Parathyroid adenoma (tissue), 2 donors: Measurements from ENCODE around the gene PLD1.
A peak's percentile ranks its signal among the peaks of the same experiment; 100 is the strongest.

Source experiments
- H2AFZ ChIP-seq: fragments of 300-600 bp; sonication (generic); one replicate; pipeline ENCODE4 v1.7.0; 2017; ENCODE audit warnings: antibody characterized with exemption, mild to moderate bottlenecking
- H3K27ac ChIP-seq: fragments of 300-600 bp; sonication (generic); one replicate; pipeline ENCODE4 v1.7.0; 2017
- H3K27me3 ChIP-seq: fragments of 300-600 bp; sonication (generic); one replicate; pipeline ENCODE4 v1.7.0; 2017; ENCODE audit warnings: low read length; ENCODE audit not compliant: control insufficient read depth, insufficient read depth
- H3K36me3 ChIP-seq: fragments of 300-600 bp; sonication (generic); one replicate; pipeline ENCODE4 v1.7.0; 2017; ENCODE audit warnings: low read length; ENCODE audit not compliant: control insufficient read depth, insufficient read depth
- H3K4me1 ChIP-seq: fragments of 300-600 bp; sonication (generic); one replicate; pipeline ENCODE4 v1.7.0; 2017; ENCODE audit warnings: control low read depth
- H3K4me2 ChIP-seq: fragments of 300-600 bp; sonication (generic); one replicate; pipeline ENCODE4 v1.7.0; 2017; ENCODE audit warnings: low read length
- H3K4me3 ChIP-seq: fragments of 300-600 bp; sonication (generic); one replicate; pipeline ENCODE4 v1.7.0; 2017; ENCODE audit warnings: low read depth, low read length
- H3K79me2 ChIP-seq: fragments of 300-600 bp; sonication (generic); one replicate; pipeline ENCODE4 v1.7.0; 2017; ENCODE audit warnings: control low read depth
- H3K9ac ChIP-seq: fragments of 300-600 bp; sonication (generic); one replicate; pipeline ENCODE4 v1.7.0; 2017; ENCODE audit warnings: mild to moderate bottlenecking
- H3K9me3 ChIP-seq: fragments of 300-600 bp; sonication (generic); one replicate; pipeline ENCODE4 v1.7.0; 2017; ENCODE audit warnings: low read length; ENCODE audit not compliant: control insufficient read depth
- TF ChIP-seq, protein P1 (sequence below): fragments of 300-600 bp; sonication (generic); IDR thresholded peaks from one replicate; pipeline ENCODE4 v1.7.0; 2017; ENCODE audit warnings: antibody characterized with exemption, mild to moderate bottlenecking
- donor health status: primary hyperparathyroidism.

Gene PLD1

DNA sequence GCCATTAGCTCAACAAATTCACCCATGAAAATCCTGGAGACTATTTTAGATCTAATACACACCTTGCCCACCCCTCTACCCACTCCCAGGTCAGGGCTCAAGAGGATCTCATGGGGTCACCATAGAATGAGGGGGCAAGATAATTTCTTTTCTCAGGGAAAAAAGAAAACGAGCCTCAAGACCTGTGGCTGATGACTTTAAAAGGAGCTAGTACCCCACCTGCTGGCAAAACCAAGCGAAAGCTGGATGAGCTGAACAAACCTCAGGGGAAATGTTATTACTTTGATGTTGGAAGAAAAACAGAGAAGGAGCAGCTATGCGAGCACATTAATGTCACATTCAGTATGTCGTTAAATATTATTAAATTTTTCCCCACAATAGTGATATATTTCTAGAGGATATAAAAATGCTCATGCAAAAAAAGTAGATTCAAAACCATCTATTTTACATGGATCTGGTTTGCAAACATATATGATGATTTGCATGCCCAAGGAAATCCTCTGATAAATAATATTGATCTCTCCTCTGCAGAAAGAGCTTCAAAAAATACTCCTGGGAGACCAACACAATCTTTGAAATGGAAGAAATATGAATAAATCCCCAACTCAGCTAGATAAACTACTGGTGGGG is 37.7 kb downstream of the PLD1 start:
- no peaks in the 10 kb centered on the region for H3K27me3 ChIP-seq
- no peak overlapping the region for H3K4me3 ChIP-seq
- H3K4me1 ChIP-seq = no peaks in the 10 kb centered on the region
- H3K9me3 ChIP-seq = no peaks in the 10 kb centered on the region
- H3K9ac ChIP-seq = no peak overlapping the region
- H3K4me2 ChIP-seq = no peak overlapping the region
- H3K36me3 ChIP-seq = no peaks in the 10 kb centered on the region
- H3K27ac ChIP-seq = no peak overlapping the region
- TF ChIP-seq, protein P1, sequence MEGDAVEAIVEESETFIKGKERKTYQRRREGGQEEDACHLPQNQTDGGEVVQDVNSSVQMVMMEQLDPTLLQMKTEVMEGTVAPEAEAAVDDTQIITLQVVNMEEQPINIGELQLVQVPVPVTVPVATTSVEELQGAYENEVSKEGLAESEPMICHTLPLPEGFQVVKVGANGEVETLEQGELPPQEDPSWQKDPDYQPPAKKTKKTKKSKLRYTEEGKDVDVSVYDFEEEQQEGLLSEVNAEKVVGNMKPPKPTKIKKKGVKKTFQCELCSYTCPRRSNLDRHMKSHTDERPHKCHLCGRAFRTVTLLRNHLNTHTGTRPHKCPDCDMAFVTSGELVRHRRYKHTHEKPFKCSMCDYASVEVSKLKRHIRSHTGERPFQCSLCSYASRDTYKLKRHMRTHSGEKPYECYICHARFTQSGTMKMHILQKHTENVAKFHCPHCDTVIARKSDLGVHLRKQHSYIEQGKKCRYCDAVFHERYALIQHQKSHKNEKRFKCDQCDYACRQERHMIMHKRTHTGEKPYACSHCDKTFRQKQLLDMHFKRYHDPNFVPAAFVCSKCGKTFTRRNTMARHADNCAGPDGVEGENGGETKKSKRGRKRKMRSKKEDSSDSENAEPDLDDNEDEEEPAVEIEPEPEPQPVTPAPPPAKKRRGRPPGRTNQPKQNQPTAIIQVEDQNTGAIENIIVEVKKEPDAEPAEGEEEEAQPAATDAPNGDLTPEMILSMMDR = peak; percentile 62
- no peaks in the 10 kb centered on the region for H3K79me2 ChIP-seq
- no peak overlapping the region for H2AFZ ChIP-seq

DNA sequence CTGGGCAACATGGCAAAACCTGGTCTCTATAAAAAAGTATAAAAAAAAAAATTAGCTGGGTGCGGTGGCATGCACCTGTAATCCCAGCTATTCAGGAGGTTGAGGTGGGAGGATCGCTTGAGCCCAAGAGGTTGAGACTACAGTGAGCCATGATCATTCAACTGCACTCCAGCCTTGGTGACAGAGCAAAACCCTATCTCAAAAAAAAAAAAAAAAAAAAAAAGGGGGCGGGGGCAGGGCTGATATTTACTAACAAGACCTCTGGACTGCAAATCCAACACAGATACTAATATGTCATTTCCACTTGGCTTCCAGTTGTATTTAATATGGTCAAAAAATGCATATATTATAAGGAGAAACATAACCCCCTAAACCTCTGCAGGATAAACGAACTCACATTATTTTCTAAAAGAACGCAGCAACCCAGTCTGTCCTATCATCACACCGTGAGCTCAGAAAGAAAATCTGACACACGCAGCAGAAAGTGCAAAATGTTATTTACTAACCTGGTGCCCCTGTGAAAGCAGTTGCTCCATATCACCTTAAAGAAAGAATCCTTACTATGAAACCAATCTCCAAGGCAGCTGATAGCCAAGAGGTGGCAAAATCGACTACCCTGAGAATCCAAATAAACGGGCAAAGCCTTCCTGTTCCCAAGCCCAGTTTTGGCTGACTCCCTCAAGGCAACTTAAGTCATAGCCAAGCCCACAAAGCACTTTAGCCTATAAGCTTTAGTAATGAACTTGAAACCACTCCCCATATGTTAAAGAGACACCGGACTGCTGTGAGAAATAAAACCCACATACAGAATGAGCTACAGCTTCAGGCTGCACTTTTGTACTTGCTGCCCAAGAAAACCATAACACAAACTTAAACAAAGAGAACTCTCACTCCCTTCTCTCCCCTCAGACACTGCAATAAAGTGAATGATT is 39.3 kb downstream of the PLD1 start:
- Histone ChIP-seq H3K9ac (no peak overlapping the region), H3K27ac (no peak overlapping the region), H3K9me3 (no peaks in the 10 kb centered on the region), H3K79me2 (no peaks in the 10 kb centered on the region), H3K36me3 (no peaks in the 10 kb centered on the region), H3K4me1 (no peaks in the 10 kb centered on the region), H3K4me2 (peak overlapping the region; percentile 61), H3K27me3 (no peaks in the 10 kb centered on the region), H3K4me3 (peak overlapping the region; percentile 43), H2AFZ (peak overlapping the region; percentile 43)
- TF ChIP-seq, protein P1 = no peak

DNA sequence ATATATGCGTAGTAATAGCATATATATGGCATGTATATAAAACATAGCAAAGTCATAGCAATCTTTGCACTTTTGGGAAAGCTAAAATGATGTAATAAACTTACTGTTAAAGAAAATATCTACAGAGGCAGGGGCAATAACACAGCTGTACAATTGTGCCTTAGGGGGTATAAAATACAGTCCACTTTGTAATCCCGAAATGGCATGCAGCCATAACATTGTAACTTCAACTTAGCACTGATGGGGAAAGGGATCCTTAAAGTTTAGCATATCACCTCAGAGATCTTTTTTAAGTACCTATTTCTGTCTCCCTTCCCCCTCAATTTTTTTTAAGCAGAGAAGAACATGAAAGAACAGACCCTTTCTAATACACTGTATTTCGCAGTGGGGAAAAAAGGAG is 40.8 kb downstream of the PLD1 start:
- no peaks in the 10 kb centered on the region for H3K9me3 ChIP-seq
- TF ChIP-seq, protein P1 = no peak
- H3K27ac ChIP-seq = no peak overlapping the region
- no peaks in the 10 kb centered on the region for H3K27me3 ChIP-seq
- H3K4me2 ChIP-seq = no peak overlapping the region
- H3K4me1 ChIP-seq = no peaks in the 10 kb centered on the region
- H3K9ac ChIP-seq = no peak overlapping the region
- no peak overlapping the region for H2AFZ ChIP-seq
- no peak overlapping the region for H3K4me3 ChIP-seq
- H3K79me2 ChIP-seq = no peaks in the 10 kb centered on the region
- no peaks in the 10 kb centered on the region for H3K36me3 ChIP-seq

DNA sequence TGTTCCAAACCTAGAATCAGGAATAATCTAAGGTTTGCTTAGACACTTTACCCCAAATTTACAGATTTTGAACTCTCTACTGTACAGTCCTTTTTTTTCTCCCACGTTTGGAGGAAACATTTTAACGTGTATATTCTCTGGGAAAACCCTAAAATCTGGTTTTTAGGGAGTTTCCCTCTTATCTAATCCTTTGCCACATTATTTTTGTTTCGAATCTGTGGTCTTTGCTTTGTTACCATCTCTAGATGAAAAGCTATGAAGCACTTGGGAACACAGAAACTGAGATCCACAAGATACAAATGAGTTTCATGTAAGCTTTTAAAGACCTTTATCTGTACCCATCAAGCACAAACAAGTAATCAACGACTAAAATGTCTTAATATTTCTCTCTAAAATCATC is 41.3 kb downstream of the PLD1 start:
- Histone ChIP-seq H3K27me3 (no peaks in the 10 kb centered on the region), H3K4me3 (no peak overlapping the region), H3K9ac (no peak overlapping the region), H3K9me3 (no peaks in the 10 kb centered on the region), H3K36me3 (no peaks in the 10 kb centered on the region), H3K27ac (no peak overlapping the region), H3K4me1 (no peaks in the 10 kb centered on the region), H3K79me2 (no peaks in the 10 kb centered on the region), H3K4me2 (no peak overlapping the region), H2AFZ (no peak overlapping the region)
- TF ChIP-seq, protein P1 = no peak
